ENCODE measurements around the gene MTG2. TPM values are rescaled to one million over a fixed set of nuclear protein-coding genes. Genes with fewer than 3 reads are reported as not detected.

MTG2 gene
- total and polyA plus RNA-seq, 2 of the 13 experiments (the other 11 are each of a cell fraction or from before 2014, with no cell fraction given): 20.4 to 37.8 TPM

DNA sequence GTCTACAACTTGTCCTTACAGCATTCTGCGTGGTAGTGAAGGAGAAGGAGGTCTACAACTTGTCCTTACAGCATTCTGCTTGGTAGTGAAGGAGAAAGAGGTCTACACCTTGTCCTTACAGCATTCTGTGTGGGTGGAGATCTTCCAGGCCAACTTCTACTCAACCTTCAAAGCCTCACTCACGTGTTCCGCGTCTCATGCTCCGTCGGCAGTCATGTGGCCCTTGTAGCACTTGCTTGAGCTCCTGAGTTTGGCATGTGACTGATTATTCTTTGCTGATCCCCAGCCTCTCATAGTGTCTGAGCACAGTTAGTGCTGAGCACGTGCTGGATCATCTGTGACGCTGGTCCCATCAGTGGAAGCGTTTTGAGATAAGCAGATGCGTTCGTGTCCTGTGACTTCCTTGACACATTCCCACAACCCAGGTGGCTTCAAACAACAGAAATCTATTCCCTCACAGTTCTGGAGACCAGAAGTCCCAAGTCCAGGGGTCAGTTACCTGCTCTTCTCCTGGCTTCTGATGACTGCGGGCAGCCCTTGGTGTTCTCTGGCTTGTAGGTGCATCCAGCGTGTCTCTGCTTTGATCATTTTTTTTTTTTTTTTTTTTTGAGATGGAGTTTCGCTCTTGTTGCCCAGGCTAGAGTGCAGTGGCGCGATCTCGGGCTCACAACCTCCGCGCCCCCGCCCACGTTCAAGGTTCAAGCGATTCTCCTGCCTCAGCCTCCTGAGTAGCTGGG lies 36.6 kb upstream of the MTG2 start (continued):
- TF ChIP-seq, protein P1, sequence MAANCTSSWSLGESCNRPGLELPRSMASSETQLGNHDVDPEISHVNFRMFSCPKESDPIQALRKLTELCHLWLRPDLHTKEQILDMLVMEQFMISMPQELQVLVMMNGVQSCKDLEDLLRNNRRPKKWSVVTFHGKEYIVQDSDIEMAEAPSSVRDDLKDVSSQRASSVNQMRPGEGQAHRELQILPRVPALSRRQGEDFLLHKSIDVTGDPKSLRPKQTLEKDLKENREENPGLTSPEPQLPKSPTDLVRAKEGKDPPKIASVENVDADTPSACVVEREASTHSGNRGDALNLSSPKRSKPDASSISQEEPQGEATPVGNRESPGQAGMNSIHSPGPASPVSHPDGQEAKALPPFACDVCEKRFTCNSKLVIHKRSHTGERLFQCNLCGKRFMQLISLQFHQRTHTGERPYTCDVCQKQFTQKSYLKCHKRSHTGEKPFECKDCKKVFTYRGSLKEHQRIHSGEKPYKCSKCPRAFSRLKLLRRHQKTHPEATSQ (CRISPR knock-in tag; IDR thresholded peaks at IDR 0.05; ENCODE audit: borderline replicate concordance): 0 out of 2 replicates have a peak, but pooled peaks have one; percentile 73
- no peak for TF ChIP-seq ZNF383 (CRISPR knock-in tag; IDR thresholded peaks at IDR 0.05; ENCODE audit: borderline replicate concordance)
- peak; percentile 61 for TF ChIP-seq ELF3 (CRISPR knock-in tag; IDR thresholded peaks at IDR 0.05)
- no peak for TF ChIP-seq MAFK (conservative IDR thresholded peaks at IDR 0.05 in 1 of 2, IDR thresholded peaks at IDR 0.05 in 1 of 2; ENCODE audit: low read length in 2 of 2)
- TF ChIP-seq, protein P2, sequence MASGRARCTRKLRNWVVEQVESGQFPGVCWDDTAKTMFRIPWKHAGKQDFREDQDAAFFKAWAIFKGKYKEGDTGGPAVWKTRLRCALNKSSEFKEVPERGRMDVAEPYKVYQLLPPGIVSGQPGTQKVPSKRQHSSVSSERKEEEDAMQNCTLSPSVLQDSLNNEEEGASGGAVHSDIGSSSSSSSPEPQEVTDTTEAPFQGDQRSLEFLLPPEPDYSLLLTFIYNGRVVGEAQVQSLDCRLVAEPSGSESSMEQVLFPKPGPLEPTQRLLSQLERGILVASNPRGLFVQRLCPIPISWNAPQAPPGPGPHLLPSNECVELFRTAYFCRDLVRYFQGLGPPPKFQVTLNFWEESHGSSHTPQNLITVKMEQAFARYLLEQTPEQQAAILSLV (CRISPR knock-in tag; IDR thresholded peaks at IDR 0.05; ENCODE audit: borderline replicate concordance): no peak; the same call in 1 of the 2 replicates
- TF ChIP-seq ZNF10 (CRISPR knock-in tag; IDR thresholded peaks at IDR 0.05; ENCODE audit: borderline replicate concordance, low read depth): no peak
- TF ChIP-seq ZNF256 (CRISPR knock-in tag; conservative IDR thresholded peaks at IDR 0.05): 0 out of 2 replicates have a peak, but pooled peaks have one; percentile 59
- TF ChIP-seq, protein P3, sequence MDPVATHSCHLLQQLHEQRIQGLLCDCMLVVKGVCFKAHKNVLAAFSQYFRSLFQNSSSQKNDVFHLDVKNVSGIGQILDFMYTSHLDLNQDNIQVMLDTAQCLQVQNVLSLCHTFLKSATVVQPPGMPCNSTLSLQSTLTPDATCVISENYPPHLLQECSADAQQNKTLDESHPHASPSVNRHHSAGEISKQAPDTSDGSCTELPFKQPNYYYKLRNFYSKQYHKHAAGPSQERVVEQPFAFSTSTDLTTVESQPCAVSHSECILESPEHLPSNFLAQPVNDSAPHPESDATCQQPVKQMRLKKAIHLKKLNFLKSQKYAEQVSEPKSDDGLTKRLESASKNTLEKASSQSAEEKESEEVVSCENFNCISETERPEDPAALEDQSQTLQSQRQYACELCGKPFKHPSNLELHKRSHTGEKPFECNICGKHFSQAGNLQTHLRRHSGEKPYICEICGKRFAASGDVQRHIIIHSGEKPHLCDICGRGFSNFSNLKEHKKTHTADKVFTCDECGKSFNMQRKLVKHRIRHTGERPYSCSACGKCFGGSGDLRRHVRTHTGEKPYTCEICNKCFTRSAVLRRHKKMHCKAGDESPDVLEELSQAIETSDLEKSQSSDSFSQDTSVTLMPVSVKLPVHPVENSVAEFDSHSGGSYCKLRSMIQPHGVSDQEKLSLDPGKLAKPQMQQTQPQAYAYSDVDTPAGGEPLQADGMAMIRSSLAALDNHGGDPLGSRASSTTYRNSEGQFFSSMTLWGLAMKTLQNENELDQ (CRISPR knock-in tag; IDR thresholded peaks at IDR 0.05; ENCODE audit: borderline replicate concordance): peak; percentile 48; the same call in 1 of the 2 replicates
- no peak for TF ChIP-seq SRSF1 (optimal IDR thresholded peaks at IDR 0.05; ENCODE audit: low read depth, low read length)
- 0 out of 2 replicates have a peak, but pooled peaks have one; percentile 62 for TF ChIP-seq SMAD3 (CRISPR knock-in tag; IDR thresholded peaks at IDR 0.05)
- TF ChIP-seq NR1H2 (CRISPR knock-in tag; IDR thresholded peaks at IDR 0.05; ENCODE audit: borderline replicate concordance, low read depth): no peak
- TF ChIP-seq RXRB (CRISPR knock-in tag; IDR thresholded peaks at IDR 0.05; ENCODE audit: borderline replicate concordance): peak; percentile 57
- TF ChIP-seq SKI (IDR thresholded peaks at IDR 0.05; ENCODE audit: partially characterized antibody): peak; percentile 50
- TF ChIP-seq PHF8 (CRISPR knock-in tag; IDR thresholded peaks at IDR 0.05): peak; percentile 34; the same call in 1 of the 2 replicates
- no peak for TF ChIP-seq ZSCAN29 (CRISPR knock-in tag; conservative IDR thresholded peaks at IDR 0.05)
- TF ChIP-seq ATF5 (CRISPR knock-in tag; IDR thresholded peaks at IDR 0.05; ENCODE audit: low read depth): 0 out of 2 replicates have a peak, but pooled peaks have one; percentile 37
- peak; percentile 81 for TF ChIP-seq HIVEP1 (CRISPR knock-in tag; IDR thresholded peaks at IDR 0.05)
- TF ChIP-seq, protein P4, sequence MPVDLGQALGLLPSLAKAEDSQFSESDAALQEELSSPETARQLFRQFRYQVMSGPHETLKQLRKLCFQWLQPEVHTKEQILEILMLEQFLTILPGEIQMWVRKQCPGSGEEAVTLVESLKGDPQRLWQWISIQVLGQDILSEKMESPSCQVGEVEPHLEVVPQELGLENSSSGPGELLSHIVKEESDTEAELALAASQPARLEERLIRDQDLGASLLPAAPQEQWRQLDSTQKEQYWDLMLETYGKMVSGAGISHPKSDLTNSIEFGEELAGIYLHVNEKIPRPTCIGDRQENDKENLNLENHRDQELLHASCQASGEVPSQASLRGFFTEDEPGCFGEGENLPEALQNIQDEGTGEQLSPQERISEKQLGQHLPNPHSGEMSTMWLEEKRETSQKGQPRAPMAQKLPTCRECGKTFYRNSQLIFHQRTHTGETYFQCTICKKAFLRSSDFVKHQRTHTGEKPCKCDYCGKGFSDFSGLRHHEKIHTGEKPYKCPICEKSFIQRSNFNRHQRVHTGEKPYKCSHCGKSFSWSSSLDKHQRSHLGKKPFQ (CRISPR knock-in tag; IDR thresholded peaks at IDR 0.05; ENCODE audit: insufficient replicate concordance): no peak
- TF ChIP-seq ZNF496 (CRISPR knock-in tag; IDR thresholded peaks at IDR 0.05; ENCODE audit: insufficient replicate concordance): no peak
- no peak for TF ChIP-seq DNMT1 (CRISPR knock-in tag; IDR thresholded peaks at IDR 0.05)

All from HepG2 (cell line).